A549 (cell line): ENCODE results near the gene TNNI3K. TPM values are rescaled to one million over a fixed set of nuclear protein-coding genes. Genes with fewer than 3 reads are reported as not detected.

Experiments used
- ATAC-seq, 2 experiments: fragments of 200-7000 bp in 1 of 2; fragments of >200 bp in 1 of 2; cut with Nextera tagmentation in 1 of 2; cut with Tn5 transposase in 1 of 2; 3 replicates each; pipeline versions ENCODE4 v1.8.0 to v1.9.1; 2018 to 2020; ENCODE audit warnings: mild to moderate bottlenecking in 1 of 2, moderate library complexity in 1 of 2
- CTCF ChIA-PET: fragments of 300-600 bp; sonication (Branson Sonifier 250); formaldehyde crosslinking; extraction: SDS; loops from one replicate; lab custom pipeline; 2021; ENCODE audit warnings: antibody characterized with exemption, inconsistent platforms; lab: Yijun Ruan, JAX
- POLR2A ChIA-PET: fragments of 350-600 bp; formaldehyde crosslinking; extraction: SDS; loops from one replicate; lab custom pipeline; 2021; ENCODE audit warnings: antibody characterized with exemption, inconsistent platforms; lab: Yijun Ruan, JAX
- DNase-seq, 2 experiments: peaks; one replicate each; pipeline versions ENCODE4 v3.0.0 to v3.0.0-alpha.2; 2011 to 2016; ENCODE audit warnings: low read depth in 1 of 2, low spot score in 1 of 2
- FAIRE-seq: peaks from 2 replicates; lab custom pipeline; 2011; peaks lifted over from hg19 to GRCh38; lab: Jason Lieb, UNC
- H3K27ac ChIP-seq, 2 experiments: fragments of >200 bp; sonication (Bioruptor Twin); formaldehyde crosslinking; 3 replicates each; pipeline ENCODE4 v1.5.1; 2016 to 2017
- H3K4me1 ChIP-seq: fragments of >200 bp; sonication (Bioruptor Twin); formaldehyde crosslinking; 3 replicates; pipeline ENCODE4 v1.6.1; 2016
- H3K4me2 ChIP-seq: fragments of >200 bp; sonication (Bioruptor Twin); formaldehyde crosslinking; 3 replicates; pipeline ENCODE4 v1.6.1; 2016
- H3K4me3 ChIP-seq: fragments of >200 bp; sonication (Bioruptor Twin); formaldehyde crosslinking; 3 replicates; pipeline ENCODE4 v1.5.1; 2016
- H3K9me3 ChIP-seq: fragments of >200 bp; sonication (Bioruptor Twin); formaldehyde crosslinking; 3 replicates; pipeline ENCODE4 v1.6.1; 2016
- CBX8 ChIP-seq: fragments of 200-600 bp; sonication (generic); IDR thresholded peaks from 2 replicates; pipeline ENCODE4 v1.6.1; 2016
- EHF ChIP-seq: fragments of 250-450 bp; sonication (Bioruptor Pico); IDR thresholded peaks from 2 replicates; pipeline ENCODE4 v1.5.0; 2020; ENCODE audit warnings: mild to moderate bottlenecking
- ESRRA ChIP-seq: fragments of 150-350 bp; IDR thresholded peaks from 2 replicates; pipeline ENCODE4 v1.6.1; 2014; ENCODE audit warnings: mild to moderate bottlenecking, low read length, borderline replicate concordance
- FOSB ChIP-seq: fragments of 250-450 bp; sonication (Bioruptor Pico); IDR thresholded peaks from 2 replicates; pipeline ENCODE4 v1.5.0; 2020; ENCODE audit warnings: mild to moderate bottlenecking, moderate library complexity
- GATA3 ChIP-seq: IDR thresholded peaks from 2 replicates; pipeline ENCODE4 v1.6.1; 2012; ENCODE audit warnings: borderline replicate concordance
- HEYL ChIP-seq: fragments of 250-450 bp; sonication (Bioruptor Pico); IDR thresholded peaks from 2 replicates; pipeline ENCODE4 v1.8.0; 2021; ENCODE audit warnings: mild to moderate bottlenecking, moderate library complexity
- HOXB13 ChIP-seq: fragments of 250-450 bp; sonication (Bioruptor Pico); IDR thresholded peaks from 2 replicates; pipeline ENCODE4 v1.5.0; 2020; ENCODE audit warnings: low read depth, mild to moderate bottlenecking, moderate library complexity
- JUN ChIP-seq, 2 experiments: fragments of >200 bp; sonication (Bioruptor Twin); formaldehyde crosslinking; IDR thresholded peaks; 2 replicates in 1 of 2; 3 replicates in 1 of 2; pipeline ENCODE4 v1.6.1; 2016 to 2017
- MAFK ChIP-seq: fragments of 450-650 bp; IDR thresholded peaks from 2 replicates; pipeline ENCODE4 v1.6.1; 2014; ENCODE audit not compliant: partially characterized antibody
- MAZ ChIP-seq: fragments of 150-350 bp; IDR thresholded peaks from 2 replicates; pipeline ENCODE4 v1.6.1; 2014; ENCODE audit warnings: antibody characterized with exemption, low read depth, low read length, borderline replicate concordance
- NR3C1 ChIP-seq: fragments of >200 bp; sonication (Bioruptor Twin); formaldehyde crosslinking; IDR thresholded peaks from 3 replicates; pipeline ENCODE4 v1.6.1; 2017
- POLR2A ChIP-seq: IDR thresholded peaks from 2 replicates; pipeline ENCODE4 v1.6.1; 2012; ENCODE audit warnings: mild to moderate bottlenecking, low read length
- POLR2AphosphoS2 ChIP-seq: conservative IDR thresholded peaks from 2 replicates; pipeline ENCODE4 v1.6.1; 2012; ENCODE audit warnings: low read length, improper control_type of control experiment, inconsistent platforms
- RARB ChIP-seq: fragments of 250-450 bp; sonication (Bioruptor Pico); IDR thresholded peaks from 2 replicates; pipeline ENCODE4 v1.8.0; 2021; ENCODE audit warnings: mild to moderate bottlenecking, moderate library complexity
- RFX5 ChIP-seq: fragments of 450-650 bp; IDR thresholded peaks from 2 replicates; pipeline ENCODE4 v1.7.1; 2014; ENCODE audit warnings: antibody characterized with exemption, mild to moderate bottlenecking, moderate library complexity
- RNF2 ChIP-seq: fragments of 200-600 bp; sonication (generic); IDR thresholded peaks from 2 replicates; pipeline ENCODE4 v1.6.1; 2016; ENCODE audit warnings: low read depth, mild to moderate bottlenecking, antibody characterized with exemption, moderate library complexity, borderline replicate concordance
- SMC3 ChIP-seq: fragments of >200 bp; sonication (Bioruptor Twin); formaldehyde crosslinking; IDR thresholded peaks from 3 replicates; pipeline ENCODE4 v1.6.1; 2018; ENCODE audit warnings: inconsistent platforms
- TFCP2L1 ChIP-seq: fragments of 250-450 bp; sonication (Bioruptor Pico); IDR thresholded peaks from 2 replicates; pipeline ENCODE4 v1.5.0; 2021; ENCODE audit warnings: mild to moderate bottlenecking
- TP53 ChIP-seq: fragments of 250-450 bp; sonication (Bioruptor Pico); IDR thresholded peaks from 2 replicates; pipeline ENCODE4 v1.5.0; 2021; ENCODE audit warnings: mild to moderate bottlenecking, moderate library complexity
- WGBS: methylation state at CpG from one replicate; pipeline ENCODE4 v1.1.6; 2017; ENCODE audit errors: missing lambda C conversion rate; 5-methylcytosine and 5-hydroxymethylcytosine counted together
- polyA plus RNA-seq, 4 experiments: library from polyadenylated mRNA; depleted of rRNA in 3 of 4; stranded (reverse); fragments of >200 nt; fragmentation: RNase III in 1 of 4; extraction: RNeasy Plus Mini Kit Qiagen cat#74134 plus additional on column Dnase treatment in 1 of 4; gene quantifications; 2 replicates in 3 of 4; 3 replicates in 1 of 4; pipeline ENCODE4 v1.2.3, GENCODE V29; 2011 to 2017
- TF ChIP-seq, protein P1 (sequence below): fragments of >200 bp; sonication (Bioruptor Twin); formaldehyde crosslinking; IDR thresholded peaks from 3 replicates; pipeline ENCODE4 v1.6.1; 2016
- TF ChIP-seq, protein P2 (sequence below): fragments of >200 bp; sonication (Bioruptor Twin); formaldehyde crosslinking; IDR thresholded peaks from 2 replicates; pipeline ENCODE4 v1.6.1; 2016
- TF ChIP-seq, protein P3 (sequence below): fragments of 250-450 bp; sonication (Bioruptor Pico); IDR thresholded peaks from 2 replicates; pipeline ENCODE4 v1.5.0; 2021; ENCODE audit warnings: mild to moderate bottlenecking, moderate library complexity, borderline replicate concordance
- TF ChIP-seq, protein P4 (sequence below): fragments of 450-650 bp; IDR thresholded peaks from 2 replicates; pipeline ENCODE4 v1.6.1; 2014; ENCODE audit warnings: antibody characterized with exemption

The TNNI3K gene
- polyA plus RNA-seq, 2 of the 4 experiments (the other 2 are of a cell fraction), result 0.67 TPM; not detected in 1

DNA sequence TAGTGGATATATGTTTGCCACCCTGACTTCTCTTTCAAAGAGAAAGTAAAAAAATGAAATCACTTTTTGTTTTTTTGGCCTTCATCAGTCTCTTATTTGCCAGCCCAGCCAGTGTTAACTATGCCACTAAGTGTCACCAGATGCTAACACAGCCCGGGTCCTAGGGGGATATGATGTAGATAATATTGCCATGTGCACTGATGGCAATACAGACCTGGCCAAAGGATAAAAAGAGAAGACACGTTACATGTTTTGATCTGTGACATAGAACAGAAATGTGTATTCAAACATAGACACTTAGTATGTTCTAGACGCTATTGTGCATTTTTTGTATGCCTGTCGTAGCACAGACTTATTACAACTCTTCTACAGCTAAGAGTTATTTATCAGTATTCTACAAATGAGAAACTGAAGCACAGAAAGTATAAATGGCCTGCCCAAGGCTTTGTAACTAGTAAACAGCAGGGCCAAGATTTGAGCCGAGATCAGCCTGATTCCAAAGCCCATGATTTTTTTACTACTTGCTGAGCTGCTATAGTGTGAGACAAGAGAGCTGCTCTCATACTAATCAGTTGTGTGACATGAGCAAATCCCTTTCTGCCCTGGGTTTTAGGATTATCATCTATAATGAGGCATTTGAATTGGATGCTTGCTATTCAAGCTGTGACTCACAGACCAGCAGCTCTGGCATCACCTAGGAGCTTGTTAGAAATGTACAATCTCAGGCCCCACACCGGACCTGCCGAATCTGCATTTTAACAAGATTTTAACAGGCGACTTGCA lies 270.9 kb downstream of the TNNI3K start:
- no peak for TF ChIP-seq MAFK
- TF ChIP-seq TFCP2L1, result no peak
- TF ChIP-seq ESRRA, result no peak
- no peak for TF ChIP-seq RARB (CRISPR knock-in tag)
- TF ChIP-seq EHF (CRISPR knock-in tag), result no peak
- TF ChIP-seq NR3C1, result no peak
- TF ChIP-seq, protein P1, sequence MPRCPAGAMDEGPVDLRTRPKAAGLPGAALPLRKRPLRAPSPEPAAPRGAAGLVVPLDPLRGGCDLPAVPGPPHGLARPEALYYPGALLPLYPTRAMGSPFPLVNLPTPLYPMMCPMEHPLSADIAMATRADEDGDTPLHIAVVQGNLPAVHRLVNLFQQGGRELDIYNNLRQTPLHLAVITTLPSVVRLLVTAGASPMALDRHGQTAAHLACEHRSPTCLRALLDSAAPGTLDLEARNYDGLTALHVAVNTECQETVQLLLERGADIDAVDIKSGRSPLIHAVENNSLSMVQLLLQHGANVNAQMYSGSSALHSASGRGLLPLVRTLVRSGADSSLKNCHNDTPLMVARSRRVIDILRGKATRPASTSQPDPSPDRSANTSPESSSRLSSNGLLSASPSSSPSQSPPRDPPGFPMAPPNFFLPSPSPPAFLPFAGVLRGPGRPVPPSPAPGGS, result no peak
- TF ChIP-seq POLR2AphosphoS2, result no peak
- TF ChIP-seq JUN (IDR thresholded peaks at IDR 0.05), result no peak
- TF ChIP-seq, protein P2, sequence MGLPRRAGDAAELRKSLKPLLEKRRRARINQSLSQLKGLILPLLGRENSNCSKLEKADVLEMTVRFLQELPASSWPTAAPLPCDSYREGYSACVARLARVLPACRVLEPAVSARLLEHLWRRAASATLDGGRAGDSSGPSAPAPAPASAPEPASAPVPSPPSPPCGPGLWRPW, result no peak
- no peak for TF ChIP-seq GATA3
- TF ChIP-seq SMC3, result no peak
- TF ChIP-seq CBX8, result no peak
- no peak for TF ChIP-seq FOSB (CRISPR knock-in tag)
- no peak for TF ChIP-seq TP53
- no peak for TF ChIP-seq RFX5
- no peak for TF ChIP-seq POLR2A
- no peak for TF ChIP-seq HOXB13
- no peak for TF ChIP-seq MAZ
- TF ChIP-seq RNF2, result no peak
- 33% methylated on average over 8 of the region's 8 CpGs for WGBS
- ATAC-seq (no peak), DNase-seq (no peak), FAIRE-seq (no peak)
- POLR2A ChIA-PET, result no interaction called here
- no peak overlapping the region for H3K27ac ChIP-seq
- no peak overlapping the region for H3K4me3 ChIP-seq
- no peaks in the 10 kb centered on the region for H3K4me1 ChIP-seq
- no peak overlapping the region for H3K4me2 ChIP-seq
- H3K9me3 ChIP-seq, result no peaks in the 10 kb centered on the region
- CTCF ChIA-PET, result no interaction called here

DNA sequence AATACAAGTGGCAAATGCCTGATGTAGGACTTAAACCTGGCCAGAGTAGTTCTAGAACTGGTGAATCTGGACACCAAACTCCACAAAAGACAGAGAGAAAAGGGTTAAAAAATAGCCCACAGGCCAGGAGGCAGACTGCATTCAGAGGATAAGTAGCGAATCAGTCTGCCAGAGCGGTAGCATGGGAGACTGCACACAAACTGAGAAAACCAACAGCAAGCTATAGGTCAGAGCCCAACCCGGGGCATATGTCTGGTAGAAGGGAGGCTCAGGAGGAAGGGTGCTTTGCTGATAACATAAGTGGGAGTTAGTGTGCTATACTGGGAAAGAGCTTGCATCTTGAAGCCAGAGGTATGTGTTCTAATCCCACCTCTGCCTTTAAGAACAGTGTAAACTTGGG lies 273.3 kb downstream of the TNNI3K start:
- ChIA-PET POLR2A (no interaction called here), CTCF (no interaction called here)
- Histone ChIP-seq H3K9me3 (no peaks in the 10 kb centered on the region), H3K4me2 (no peak overlapping the region), H3K4me1 (no peaks in the 10 kb centered on the region), H3K27ac (no peak overlapping the region), H3K4me3 (no peak overlapping the region)
- FAIRE-seq (no peak), ATAC-seq (no peak), DNase-seq (no peak)
- TF ChIP-seq, protein P3, sequence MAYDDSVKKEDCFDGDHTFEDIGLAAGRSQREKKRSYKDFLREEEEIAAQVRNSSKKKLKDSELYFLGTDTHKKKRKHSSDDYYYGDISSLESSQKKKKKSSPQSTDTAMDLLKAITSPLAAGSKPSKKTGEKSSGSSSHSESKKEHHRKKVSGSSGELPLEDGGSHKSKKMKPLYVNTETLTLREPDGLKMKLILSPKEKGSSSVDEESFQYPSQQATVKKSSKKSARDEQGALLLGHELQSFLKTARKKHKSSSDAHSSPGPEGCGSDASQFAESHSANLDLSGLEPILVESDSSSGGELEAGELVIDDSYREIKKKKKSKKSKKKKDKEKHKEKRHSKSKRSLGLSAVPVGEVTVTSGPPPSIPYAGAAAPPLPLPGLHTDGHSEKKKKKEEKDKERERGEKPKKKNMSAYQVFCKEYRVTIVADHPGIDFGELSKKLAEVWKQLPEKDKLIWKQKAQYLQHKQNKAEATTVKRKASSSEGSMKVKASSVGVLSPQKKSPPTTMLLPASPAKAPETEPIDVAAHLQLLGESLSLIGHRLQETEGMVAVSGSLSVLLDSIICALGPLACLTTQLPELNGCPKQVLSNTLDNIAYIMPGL (CRISPR knock-in tag), result no peak
- TF ChIP-seq, protein P4, sequence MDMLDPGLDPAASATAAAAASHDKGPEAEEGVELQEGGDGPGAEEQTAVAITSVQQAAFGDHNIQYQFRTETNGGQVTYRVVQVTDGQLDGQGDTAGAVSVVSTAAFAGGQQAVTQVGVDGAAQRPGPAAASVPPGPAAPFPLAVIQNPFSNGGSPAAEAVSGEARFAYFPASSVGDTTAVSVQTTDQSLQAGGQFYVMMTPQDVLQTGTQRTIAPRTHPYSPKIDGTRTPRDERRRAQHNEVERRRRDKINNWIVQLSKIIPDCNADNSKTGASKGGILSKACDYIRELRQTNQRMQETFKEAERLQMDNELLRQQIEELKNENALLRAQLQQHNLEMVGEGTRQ, result no peak
- no peak for TF ChIP-seq HEYL (CRISPR knock-in tag)
- 15% methylated on average over 3 of the region's 3 CpGs for WGBS
